Measurements from ENCODE around the gene TNMD.

The TNMD gene

GRCh38 chrX:100593126-100593525 is 8.4 kb downstream of the TNMD start:
- no peak for DNase-seq (ENCODE audit: extremely low read depth, insufficient read length)
- H3K4me3 ChIP-seq (replicated peaks; ENCODE audit: low read depth, low read length): no peak overlapping the region
- H3K36me3 ChIP-seq (ENCODE audit: control insufficient read depth, insufficient read depth, low read length): no peaks in the 10 kb centered on the region
- no peaks in the 10 kb centered on the region; the same call in 1 of the 2 replicates for H3K27me3 ChIP-seq (replicated peaks; ENCODE audit: control insufficient read depth, insufficient read depth, low read length)
- no peak for TF ChIP-seq CTCF (IDR thresholded peaks at IDR 0.05; ENCODE audit: insufficient read depth, low read length, poor library complexity, severe bottlenecking)

- H3K27me3 ChIP-seq (replicated peaks; ENCODE audit: control insufficient read depth, insufficient read depth, low read length): no peaks in the 10 kb centered on the region; the same call in 1 of the 2 replicates
- DNase-seq (ENCODE audit: extremely low read depth, insufficient read length): no peak
- no peaks in the 10 kb centered on the region for H3K36me3 ChIP-seq (ENCODE audit: control insufficient read depth, insufficient read depth, low read length)
- no peak for TF ChIP-seq CTCF (IDR thresholded peaks at IDR 0.05; ENCODE audit: insufficient read depth, low read length, poor library complexity, severe bottlenecking)
- H3K4me3 ChIP-seq (replicated peaks; ENCODE audit: low read depth, low read length): no peak overlapping the region
These were observed 8.8 kb downstream of the TNMD start for GRCh38 chrX:100593581-100593980.

- TF ChIP-seq CTCF (IDR thresholded peaks at IDR 0.05; ENCODE audit: insufficient read depth, low read length, poor library complexity, severe bottlenecking): no peak
- H3K4me3 ChIP-seq (replicated peaks; ENCODE audit: low read depth, low read length): no peak overlapping the region
- no peaks in the 10 kb centered on the region for H3K36me3 ChIP-seq (ENCODE audit: control insufficient read depth, insufficient read depth, low read length)
- DNase-seq (ENCODE audit: extremely low read depth, insufficient read length): no peak
- H3K27me3 ChIP-seq (replicated peaks; ENCODE audit: control insufficient read depth, insufficient read depth, low read length): no peaks in the 10 kb centered on the region; the same call in 1 of the 2 replicates
These were observed 11.9 kb downstream of the TNMD start for GRCh38 chrX:100596601-100597000.

GRCh38 chrX:100599456-100599855 is 14.7 kb downstream of the TNMD start:
- no peak for DNase-seq (ENCODE audit: extremely low read depth, insufficient read length)

GRCh38 chrX:100600340-100600739 is 15.6 kb downstream of the TNMD start:
- no peaks in the 10 kb centered on the region for H3K36me3 ChIP-seq (ENCODE audit: control insufficient read depth, insufficient read depth, low read length)
- DNase-seq (ENCODE audit: extremely low read depth, insufficient read length): no peak
- no peak overlapping the region for H3K4me3 ChIP-seq (replicated peaks; ENCODE audit: low read depth, low read length)
- TF ChIP-seq CTCF (IDR thresholded peaks at IDR 0.05; ENCODE audit: insufficient read depth, low read length, poor library complexity, severe bottlenecking): no peak
- H3K27me3 ChIP-seq (replicated peaks; ENCODE audit: control insufficient read depth, insufficient read depth, low read length): no peaks in the 10 kb centered on the region; the same call in 1 of the 2 replicates

More at GRCh38 chrX:100599456-100599855, 14.7 kb downstream of the TNMD start:
- no peaks in the 10 kb centered on the region for H3K27me3 ChIP-seq (replicated peaks; ENCODE audit: control insufficient read depth, insufficient read depth, low read length)
- H3K36me3 ChIP-seq (ENCODE audit: control insufficient read depth, insufficient read depth, low read length): no peaks in the 10 kb centered on the region
- no peak for TF ChIP-seq CTCF (IDR thresholded peaks at IDR 0.05; ENCODE audit: insufficient read depth, low read length, poor library complexity, severe bottlenecking)
- H3K4me3 ChIP-seq (replicated peaks; ENCODE audit: low read depth, low read length): no peak overlapping the region

GRCh38 chrX:100600758-100601157 is 16.0 kb downstream of the TNMD start:
- Histone ChIP-seq H3K36me3 (ENCODE audit: control insufficient read depth, insufficient read depth, low read length) (no peaks in the 10 kb centered on the region), H3K4me3 (replicated peaks; ENCODE audit: low read depth, low read length) (no peak overlapping the region), H3K27me3 (replicated peaks; ENCODE audit: control insufficient read depth, insufficient read depth, low read length) (no peaks in the 10 kb centered on the region; the same call in 1 of the 2 replicates)
- no peak for DNase-seq (ENCODE audit: extremely low read depth, insufficient read length)
- TF ChIP-seq CTCF (IDR thresholded peaks at IDR 0.05; ENCODE audit: insufficient read depth, low read length, poor library complexity, severe bottlenecking): no peak
